Omental fat pad (tissue), 4 donors: ENCODE results near the gene CXCR4. TPM values are rescaled to one million over a fixed set of nuclear protein-coding genes. Genes with fewer than 3 reads are reported as not detected.
"Not testable (repeated sequence)": the region's sequence is repeated elsewhere in the genome, so short reads cannot be mapped to it uniquely, and the experiment has no call there.

ENCODE experiments used
- ATAC-seq: fragments of 150-250 bp; one replicate; pipeline ENCODE4 v1.9.1; 2016; ENCODE audit warnings: mild to moderate bottlenecking, moderate library complexity; ENCODE audit not compliant: low FRiP score
- DNase-seq: peaks from one replicate; pipeline ENCODE4 v3.0.0-alpha.2; 2019; ENCODE audit warnings: low spot score
- CTCF ChIP-seq, 3 donors: fragments of 450-650 bp; IDR thresholded peaks; one replicate each; pipeline ENCODE4 v1.5.1; 2016 to 2017; ENCODE audit warnings: antibody characterized with exemption in 3 of 3, mild to moderate bottlenecking in 3 of 3, moderate library complexity in 2 of 3
- total RNA-seq, 4 donors: library from RNA; depleted of rRNA; stranded (reverse); fragments of >200 nt; gene quantifications; one replicate each; pipeline ENCODE4 v1.1.0, GENCODE V29; 2016

The CXCR4 gene
- total RNA-seq, 4 donors from 2014 or later = 29.6 to 61.1 (median 37.8) TPM

GRCh38 chr2:136075476-136075875 is 42.5 kb downstream of the CXCR4 start:
- ATAC-seq (no peak), DNase-seq (no peak)
- TF ChIP-seq CTCF (IDR thresholded peaks at IDR 0.05) = no peak

- no peak for TF ChIP-seq CTCF (IDR thresholded peaks at IDR 0.05)
- no peak for ATAC-seq
- DNase-seq = no peak
Observed at GRCh38 chr2:136072621-136073020, 45.3 kb downstream of the CXCR4 start.

GRCh38 chr2:136071887-136072286 is 46.1 kb downstream of the CXCR4 start:
- not testable (repeated sequence) for ATAC-seq, DNase-seq

- no peak for TF ChIP-seq CTCF (IDR thresholded peaks at IDR 0.05)
- ATAC-seq = no peak
- DNase-seq = no peak
Observed at GRCh38 chr2:136070913-136071312, 47.0 kb downstream of the CXCR4 start.

- TF ChIP-seq CTCF (IDR thresholded peaks at IDR 0.05) = no peak
- no peak for ATAC-seq
- DNase-seq = no peak
Observed at GRCh38 chr2:136069773-136070172, 48.2 kb downstream of the CXCR4 start.

- TF ChIP-seq CTCF (IDR thresholded peaks at IDR 0.05) = no peak
- no peak for ATAC-seq
- no peak for DNase-seq
Observed at GRCh38 chr2:136068581-136069227, 49.2 kb downstream of the CXCR4 start.

- ATAC-seq (no peak), DNase-seq (no peak)
- no peak for TF ChIP-seq CTCF (IDR thresholded peaks at IDR 0.05)
Observed at GRCh38 chr2:136067897-136068580, 49.9 kb downstream of the CXCR4 start.
